SK-N-SH (cell line): ENCODE measurements around the gene RAD51B.

ENCODE experiments used
- CTCF ChIP-seq: fragments of 200-600 bp; sonication (generic); IDR thresholded peaks from 2 replicates; pipeline ENCODE4 v1.6.1; 2017; ENCODE audit warnings: antibody characterized with exemption, mild to moderate bottlenecking, moderate library complexity
- EZH2phosphoT487 ChIP-seq: fragments of 200-600 bp; sonication (generic); IDR thresholded peaks from 2 replicates; pipeline ENCODE4 v1.6.1; 2017; ENCODE audit warnings: low read depth, mixed run types, mild to moderate bottlenecking, antibody characterized with exemption, moderate library complexity, borderline replicate concordance
- GABPA ChIP-seq: IDR thresholded peaks from 2 replicates; pipeline ENCODE4 v1.4.0; 2012; ENCODE audit warnings: low read depth, mild to moderate bottlenecking
- SMC3 ChIP-seq: IDR thresholded peaks from 2 replicates; pipeline ENCODE4 v1.6.1; 2012; ENCODE audit warnings: low read depth, low read length, improper control_type of control experiment

GRCh38 chr14:68032154-68032553 is 212.6 kb downstream of the RAD51B start:
- TF ChIP-seq CTCF (no peak), GABPA (no peak), SMC3 (no peak), EZH2phosphoT487 (no peak)
